Brain microvascular endothelial cell (primary cell): Measurements from ENCODE around the gene OR5B12.
A peak's percentile ranks its signal among the peaks of the same experiment; 100 is the strongest.

Experiments
- DNase-seq: peaks from one replicate; pipeline ENCODE4 v3.0.0-alpha.2; 2020
- H3K27ac ChIP-seq: fragments of 250-450 bp; sonication (Bioruptor Pico); 2 replicates; pipeline ENCODE4 v1.5.1; 2020; ENCODE audit warnings: mild to moderate bottlenecking, moderate library complexity
- H3K27me3 ChIP-seq: fragments of 250-450 bp; sonication (Bioruptor Pico); replicated peaks from 2 replicates; pipeline ENCODE4 v1.5.1; 2020; ENCODE audit warnings: mild to moderate bottlenecking
- H3K36me3 ChIP-seq: fragments of 250-450 bp; sonication (Bioruptor Pico); replicated peaks from 2 replicates; pipeline ENCODE4 v1.5.1; 2020; ENCODE audit warnings: mild to moderate bottlenecking
- H3K4me3 ChIP-seq: 2 replicates; pipeline ENCODE4 v1.5.1; 2011; ENCODE audit warnings: low read depth, mild to moderate bottlenecking, control low read depth, low read length, moderate library complexity
- in situ Hi-C: cut with HindIII; loops from 2 replicates; pipeline ENCODE4 v1.10.0; 2017; ENCODE audit warnings: low sequenced_read_pairs, low pct_ligation_motif_present
- TF ChIP-seq, protein P1 (sequence below): IDR thresholded peaks from 2 replicates; pipeline ENCODE4 v1.5.1; 2011; ENCODE audit warnings: low read depth, mild to moderate bottlenecking, moderate library complexity, low read length, control low read depth, inconsistent platforms; ENCODE audit errors: missing control alignments

OR5B12 gene

DNA sequence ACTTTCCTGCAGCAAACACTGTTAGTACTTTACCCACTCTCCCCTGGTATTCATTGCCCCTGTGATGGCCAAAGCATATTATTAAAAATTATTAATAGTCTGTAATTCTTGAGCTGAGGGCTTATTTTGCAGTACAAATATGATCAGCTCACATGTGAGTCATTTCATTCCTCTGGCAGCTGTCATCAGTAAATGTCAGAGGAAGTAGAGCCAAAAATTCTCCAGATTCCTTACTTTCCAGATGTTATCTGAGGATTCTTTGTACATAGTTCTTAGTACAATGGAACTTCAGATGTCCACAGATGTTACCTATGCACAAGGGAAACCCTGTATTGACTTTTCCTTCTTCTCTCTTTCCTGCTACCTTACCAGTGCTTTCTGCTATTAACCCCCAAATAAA, 47.8 kb downstream of the OR5B12 start:
- TF ChIP-seq, protein P1, sequence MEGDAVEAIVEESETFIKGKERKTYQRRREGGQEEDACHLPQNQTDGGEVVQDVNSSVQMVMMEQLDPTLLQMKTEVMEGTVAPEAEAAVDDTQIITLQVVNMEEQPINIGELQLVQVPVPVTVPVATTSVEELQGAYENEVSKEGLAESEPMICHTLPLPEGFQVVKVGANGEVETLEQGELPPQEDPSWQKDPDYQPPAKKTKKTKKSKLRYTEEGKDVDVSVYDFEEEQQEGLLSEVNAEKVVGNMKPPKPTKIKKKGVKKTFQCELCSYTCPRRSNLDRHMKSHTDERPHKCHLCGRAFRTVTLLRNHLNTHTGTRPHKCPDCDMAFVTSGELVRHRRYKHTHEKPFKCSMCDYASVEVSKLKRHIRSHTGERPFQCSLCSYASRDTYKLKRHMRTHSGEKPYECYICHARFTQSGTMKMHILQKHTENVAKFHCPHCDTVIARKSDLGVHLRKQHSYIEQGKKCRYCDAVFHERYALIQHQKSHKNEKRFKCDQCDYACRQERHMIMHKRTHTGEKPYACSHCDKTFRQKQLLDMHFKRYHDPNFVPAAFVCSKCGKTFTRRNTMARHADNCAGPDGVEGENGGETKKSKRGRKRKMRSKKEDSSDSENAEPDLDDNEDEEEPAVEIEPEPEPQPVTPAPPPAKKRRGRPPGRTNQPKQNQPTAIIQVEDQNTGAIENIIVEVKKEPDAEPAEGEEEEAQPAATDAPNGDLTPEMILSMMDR = no peak
- Histone ChIP-seq H3K27me3 (no peaks in the 10 kb centered on the region), H3K36me3 (no peaks in the 10 kb centered on the region), H3K27ac (peak overlapping the region; percentile 65), H3K4me3 (no peak overlapping the region)
- in situ Hi-C loops = no loop called here
- DNase-seq = peak; percentile 70

DNA sequence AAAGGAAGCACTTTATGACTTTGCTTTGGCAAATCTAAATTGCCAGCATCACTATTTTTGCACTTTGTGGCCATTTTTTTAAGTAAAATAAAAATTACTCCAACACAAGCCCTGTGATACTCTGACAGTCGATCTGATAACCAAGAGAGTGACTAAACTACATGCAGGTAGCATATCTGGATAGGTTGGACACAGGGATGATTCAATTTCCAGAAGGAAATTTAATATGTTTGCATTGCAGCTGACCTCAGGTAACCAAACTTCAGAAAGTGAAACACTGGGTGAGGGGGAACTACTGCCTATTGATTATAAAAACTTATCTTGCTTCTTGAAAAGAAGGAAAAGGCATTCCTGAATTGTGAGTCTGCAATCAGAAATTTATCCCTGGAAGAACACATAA, 49.3 kb downstream of the OR5B12 start:
- Histone ChIP-seq H3K27ac (no peak overlapping the region), H3K27me3 (no peaks in the 10 kb centered on the region), H3K36me3 (no peaks in the 10 kb centered on the region), H3K4me3 (no peak overlapping the region)
- TF ChIP-seq, protein P1 = no peak
- no peak for DNase-seq
- in situ Hi-C loops = no loop called here

DNA sequence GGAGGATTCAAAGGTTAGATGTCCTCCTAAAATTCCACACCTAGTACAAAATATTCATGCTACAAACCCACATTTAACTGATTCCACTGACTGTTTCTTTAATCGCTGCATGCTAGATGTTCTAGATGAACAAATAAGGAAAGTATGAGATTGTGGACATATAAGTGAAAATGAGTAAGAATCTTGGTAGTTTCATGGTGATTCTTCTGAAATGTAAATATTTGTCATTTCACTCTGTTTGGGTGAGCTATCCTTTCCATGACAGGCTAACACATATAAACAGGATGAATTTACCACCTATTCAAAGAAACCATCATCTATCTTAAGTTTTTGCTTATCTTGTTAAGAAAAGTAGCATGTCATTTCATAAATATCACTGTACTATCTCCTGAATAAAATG, 50.2 kb downstream of the OR5B12 start:
- TF ChIP-seq, protein P1 = no peak
- Histone ChIP-seq H3K27me3 (no peaks in the 10 kb centered on the region), H3K27ac (no peak overlapping the region), H3K36me3 (no peaks in the 10 kb centered on the region), H3K4me3 (no peak overlapping the region)
- in situ Hi-C loops = no loop called here
- no peak for DNase-seq

DNA sequence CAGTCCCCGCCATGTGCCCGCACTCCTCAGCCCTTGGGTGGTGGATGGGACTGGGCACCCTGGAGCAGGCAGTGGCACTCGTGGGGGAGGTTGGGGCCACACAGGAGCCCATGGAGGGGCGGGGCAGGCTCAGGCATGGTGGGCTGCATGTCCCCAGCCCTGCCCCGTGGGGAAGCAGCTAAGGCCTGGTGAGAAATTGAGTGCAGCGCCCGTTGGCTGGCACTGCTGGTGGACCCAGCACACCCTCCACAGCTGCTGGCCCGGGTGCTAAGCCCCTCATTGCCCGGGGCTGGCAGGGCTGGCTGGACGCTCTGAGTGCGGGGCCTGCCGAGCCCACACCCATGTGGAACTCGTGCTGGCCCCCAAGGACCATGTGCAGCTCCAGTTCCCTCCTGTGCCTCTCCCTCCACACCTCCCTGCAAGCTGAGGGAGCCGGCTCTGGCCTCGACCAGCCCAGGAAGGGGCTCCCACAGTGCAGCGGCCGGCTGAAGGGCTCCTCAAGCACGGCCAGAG, 51.4 kb downstream of the OR5B12 start:
- in situ Hi-C loops = no loop called here
- no peaks in the 10 kb centered on the region for H3K36me3 ChIP-seq
- no peaks in the 10 kb centered on the region for H3K27me3 ChIP-seq
- no peak for DNase-seq
- no peak overlapping the region for H3K4me3 ChIP-seq
- TF ChIP-seq, protein P1 = no peak
- H3K27ac ChIP-seq = no peak overlapping the region
